Uterus (tissue), 2 donors: ENCODE results near the gene TMIGD3.

Experiments
- POLR2A ChIP-seq, 2 donors: fragments of 450-650 bp; IDR thresholded peaks; one replicate each; pipeline ENCODE4 v1.6.1; 2016; ENCODE audit warnings: antibody characterized with exemption in 2 of 2, mild to moderate bottlenecking in 1 of 2, moderate library complexity in 1 of 2
- TF ChIP-seq, protein P1 (sequence below), 4 experiments: fragments of 200-600 bp in 2 of 4; fragments of 450-650 bp in 2 of 4; sonication (generic) in 2 of 4; IDR thresholded peaks; one replicate each; pipeline ENCODE4 v1.5.1; 2016 to 2019; ENCODE audit warnings: antibody characterized with exemption in 4 of 4, mild to moderate bottlenecking in 2 of 4, moderate library complexity in 1 of 4

DNA sequence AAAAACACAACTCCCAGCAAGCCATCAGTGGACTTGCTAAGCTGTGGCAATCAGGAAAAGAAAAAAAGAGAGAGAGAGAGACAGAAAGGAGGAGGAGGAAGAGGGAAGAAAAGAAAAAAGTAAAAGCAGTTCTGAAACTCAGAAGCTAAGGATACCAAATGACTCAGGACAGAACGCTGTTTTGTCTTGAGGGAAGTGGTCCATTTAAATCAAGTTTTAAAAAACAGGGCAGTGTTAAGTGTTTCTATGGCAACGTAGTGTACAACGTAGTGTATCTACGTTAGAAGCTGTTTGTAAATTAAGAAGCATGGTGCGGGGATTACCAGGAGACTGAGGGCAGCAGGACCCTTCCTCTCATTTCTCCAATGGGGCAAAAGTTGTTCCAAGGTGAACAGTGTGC is 5.8 kb downstream of the TMIGD3 start:
- no peak for TF ChIP-seq POLR2A (IDR thresholded peaks at IDR 0.05)
- TF ChIP-seq, protein P1, sequence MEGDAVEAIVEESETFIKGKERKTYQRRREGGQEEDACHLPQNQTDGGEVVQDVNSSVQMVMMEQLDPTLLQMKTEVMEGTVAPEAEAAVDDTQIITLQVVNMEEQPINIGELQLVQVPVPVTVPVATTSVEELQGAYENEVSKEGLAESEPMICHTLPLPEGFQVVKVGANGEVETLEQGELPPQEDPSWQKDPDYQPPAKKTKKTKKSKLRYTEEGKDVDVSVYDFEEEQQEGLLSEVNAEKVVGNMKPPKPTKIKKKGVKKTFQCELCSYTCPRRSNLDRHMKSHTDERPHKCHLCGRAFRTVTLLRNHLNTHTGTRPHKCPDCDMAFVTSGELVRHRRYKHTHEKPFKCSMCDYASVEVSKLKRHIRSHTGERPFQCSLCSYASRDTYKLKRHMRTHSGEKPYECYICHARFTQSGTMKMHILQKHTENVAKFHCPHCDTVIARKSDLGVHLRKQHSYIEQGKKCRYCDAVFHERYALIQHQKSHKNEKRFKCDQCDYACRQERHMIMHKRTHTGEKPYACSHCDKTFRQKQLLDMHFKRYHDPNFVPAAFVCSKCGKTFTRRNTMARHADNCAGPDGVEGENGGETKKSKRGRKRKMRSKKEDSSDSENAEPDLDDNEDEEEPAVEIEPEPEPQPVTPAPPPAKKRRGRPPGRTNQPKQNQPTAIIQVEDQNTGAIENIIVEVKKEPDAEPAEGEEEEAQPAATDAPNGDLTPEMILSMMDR (IDR thresholded peaks at IDR 0.05): no peak
